T-helper 1 cell treated with Interleukin-12 subunit alpha and Interleukin-12 subunit beta and Interleukin-4 antibody, amounts not matched to agents 30 ng/mL and 1 ng/mL, for 36 hours (primary cell): ENCODE results near the gene CRYBA2. TPM values are rescaled to one million over a fixed set of nuclear protein-coding genes. Genes with fewer than 3 reads are reported as not detected.

Source experiments
- intact Hi-C: fragments of 100-400 bp; cut with micrococcal nuclease; formaldehyde crosslinking; loops from one replicate; pipeline ENCODE4 v1.15.1; 2024
- total RNA-seq: library from RNA; stranded (reverse); gene quantifications from 2 replicates; pipeline ENCODE4 v1.2.3, GENCODE V29; 2022

CRYBA2 gene, protein sequence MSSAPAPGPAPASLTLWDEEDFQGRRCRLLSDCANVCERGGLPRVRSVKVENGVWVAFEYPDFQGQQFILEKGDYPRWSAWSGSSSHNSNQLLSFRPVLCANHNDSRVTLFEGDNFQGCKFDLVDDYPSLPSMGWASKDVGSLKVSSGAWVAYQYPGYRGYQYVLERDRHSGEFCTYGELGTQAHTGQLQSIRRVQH
- not detected in 2 replicates for total RNA-seq

DNA sequence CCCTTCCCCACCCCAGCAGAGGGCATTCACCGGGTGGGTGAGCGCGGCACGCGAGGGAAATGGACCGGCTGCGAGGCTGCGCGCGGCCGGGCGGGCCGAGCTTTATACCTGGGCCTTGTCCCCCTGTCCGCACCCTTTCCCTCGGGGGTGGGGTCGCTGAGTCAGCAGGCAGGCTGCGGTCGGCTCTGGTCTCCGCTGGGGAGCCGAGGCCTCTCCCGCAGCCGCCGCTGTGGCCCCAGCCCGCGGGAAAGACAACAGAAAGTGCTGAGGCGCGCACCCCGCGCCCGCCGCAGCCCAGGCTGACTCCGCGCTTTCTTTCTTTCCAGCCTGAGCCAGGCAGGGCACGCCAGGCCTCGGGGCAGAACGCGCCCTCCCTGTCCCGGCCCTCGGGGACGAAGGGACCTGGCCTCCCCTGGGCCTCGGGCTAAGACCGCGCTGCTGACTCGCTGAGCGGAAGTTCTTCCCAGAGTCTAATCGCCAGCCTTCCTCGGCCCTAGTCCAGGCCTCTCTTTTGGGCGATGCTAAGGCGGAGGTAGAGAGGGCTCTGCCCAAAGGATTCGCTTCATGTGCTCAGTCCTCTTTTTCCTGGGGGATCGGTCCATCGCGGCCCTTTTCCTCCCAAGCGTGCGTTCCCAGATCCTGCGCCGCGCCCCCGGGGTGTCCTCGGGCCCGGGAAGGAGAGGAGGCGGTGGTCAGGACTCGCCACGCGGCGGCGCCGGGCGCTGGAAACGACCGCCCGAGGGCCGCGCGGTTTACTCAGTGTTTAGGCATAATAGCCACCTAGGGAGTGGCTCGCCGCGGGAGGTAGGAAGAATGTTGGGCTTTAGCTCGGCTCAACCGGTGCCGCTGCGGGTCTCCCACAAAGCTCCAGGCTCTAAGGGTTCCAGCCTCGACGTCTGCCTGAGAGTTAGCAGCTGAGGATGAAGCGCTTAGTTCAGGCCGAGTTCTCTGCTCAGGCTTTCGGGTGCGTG is at the start of gene CRYBA2:
Gene CRYBA2 (minus strand): TSS at position 78 of the 971 bp plus-strand sequence. CDS start 246 bp downstream, outside the sequence.
- intact Hi-C loops: loop anchor here (1.0 kb wide), 1 partner anchor 11 kb away; no protein-coding TSS in a partner anchor

DNA sequence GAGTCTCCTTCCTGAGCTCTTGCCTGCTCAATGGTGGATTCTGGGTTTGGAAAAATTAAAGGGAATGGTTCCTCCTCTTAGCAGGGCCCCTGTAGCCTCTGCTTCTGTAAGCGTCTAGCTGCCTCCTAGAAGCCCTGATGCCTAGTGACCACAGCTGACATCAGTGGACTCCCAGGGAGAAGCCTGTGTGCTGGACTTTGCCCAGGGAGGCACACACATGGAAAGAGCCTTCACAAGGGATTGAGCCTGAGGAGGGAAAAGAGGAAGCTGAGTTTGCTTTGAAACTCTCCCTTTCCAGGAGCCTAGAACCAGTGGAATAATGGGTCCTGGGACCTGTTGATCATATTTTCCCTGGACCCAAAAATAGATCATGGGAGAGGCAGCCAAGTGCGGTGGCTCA is 49.5 kb upstream of the CRYBA2 start:
- intact Hi-C loops: loop anchor here (5.0 kb wide), 1 partner anchor 265 kb away; the partner anchor contains the start of gene PTPRN

DNA sequence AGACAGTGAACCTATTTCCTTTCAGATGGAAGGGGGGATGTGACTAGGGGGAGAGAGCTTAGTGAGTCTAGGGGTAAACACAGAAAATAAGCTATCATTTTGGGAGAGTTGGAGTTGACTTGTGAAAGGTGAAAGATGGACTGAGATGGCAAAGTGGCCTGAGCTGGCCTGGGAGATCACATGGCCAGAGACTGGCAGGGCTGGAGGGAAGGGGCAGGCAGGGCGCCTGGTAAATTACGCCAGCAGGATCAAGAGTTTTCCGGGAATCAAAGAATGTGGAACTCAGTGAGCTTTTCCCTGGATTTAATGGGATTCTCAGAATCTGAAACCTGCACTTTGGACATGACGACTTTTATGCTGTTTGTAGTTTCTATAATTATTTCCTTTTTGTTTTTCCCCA is 48.9 kb upstream of the CRYBA2 start:
- intact Hi-C loops: loop anchor here (5.0 kb wide), 1 partner anchor 265 kb away; the partner anchor contains the start of gene PTPRN

DNA sequence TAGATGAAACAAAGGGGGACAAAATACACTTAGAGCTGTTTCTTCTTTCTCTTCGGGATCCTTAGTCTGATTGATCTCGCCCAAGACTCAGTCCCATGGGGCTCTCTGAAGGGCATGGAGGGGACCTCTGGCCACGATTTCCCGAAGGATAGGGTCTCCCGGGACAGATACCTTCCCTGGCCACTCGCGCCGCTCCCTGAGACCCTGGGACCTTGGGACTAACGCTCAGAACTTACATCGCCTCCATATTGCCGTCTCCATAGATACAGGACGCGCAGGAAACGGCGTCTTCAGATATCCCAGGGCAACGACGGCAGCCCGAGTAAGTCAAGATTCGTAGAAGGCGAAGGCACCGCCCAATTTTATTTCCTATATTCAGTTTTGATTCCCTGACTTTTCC is 48.0 kb upstream of the CRYBA2 start, which contains the start of gene CFAP65:
Gene CFAP65 (minus strand): TSS at position 265 of the 400 bp plus-strand sequence. CDS start 2,468 bp downstream, outside the sequence.
- intact Hi-C loops: loop anchor here (5.0 kb wide), 1 partner anchor 266 kb away; the partner anchor contains the start of gene PTPRN

DNA sequence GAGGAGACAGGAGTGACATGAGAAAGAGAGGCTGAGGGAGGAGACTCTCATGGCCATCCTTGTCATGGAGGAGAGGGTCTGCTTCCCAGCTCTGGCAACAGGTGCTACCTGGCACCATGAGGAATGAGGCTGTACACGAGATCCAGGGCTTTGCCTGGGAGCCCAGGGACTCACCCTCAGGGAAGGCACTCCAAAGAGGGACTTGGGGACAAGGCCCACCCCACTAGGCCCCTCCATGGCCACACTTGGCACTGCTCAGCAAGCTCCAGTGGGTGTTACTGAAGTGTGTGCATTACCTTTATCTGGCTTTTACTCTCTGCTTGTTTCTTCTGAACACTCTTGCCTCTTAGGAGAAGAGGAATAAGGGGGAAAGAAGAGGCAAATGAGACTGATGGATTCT is 45.4 kb upstream of the CRYBA2 start:
- intact Hi-C loops: no loop called here

DNA sequence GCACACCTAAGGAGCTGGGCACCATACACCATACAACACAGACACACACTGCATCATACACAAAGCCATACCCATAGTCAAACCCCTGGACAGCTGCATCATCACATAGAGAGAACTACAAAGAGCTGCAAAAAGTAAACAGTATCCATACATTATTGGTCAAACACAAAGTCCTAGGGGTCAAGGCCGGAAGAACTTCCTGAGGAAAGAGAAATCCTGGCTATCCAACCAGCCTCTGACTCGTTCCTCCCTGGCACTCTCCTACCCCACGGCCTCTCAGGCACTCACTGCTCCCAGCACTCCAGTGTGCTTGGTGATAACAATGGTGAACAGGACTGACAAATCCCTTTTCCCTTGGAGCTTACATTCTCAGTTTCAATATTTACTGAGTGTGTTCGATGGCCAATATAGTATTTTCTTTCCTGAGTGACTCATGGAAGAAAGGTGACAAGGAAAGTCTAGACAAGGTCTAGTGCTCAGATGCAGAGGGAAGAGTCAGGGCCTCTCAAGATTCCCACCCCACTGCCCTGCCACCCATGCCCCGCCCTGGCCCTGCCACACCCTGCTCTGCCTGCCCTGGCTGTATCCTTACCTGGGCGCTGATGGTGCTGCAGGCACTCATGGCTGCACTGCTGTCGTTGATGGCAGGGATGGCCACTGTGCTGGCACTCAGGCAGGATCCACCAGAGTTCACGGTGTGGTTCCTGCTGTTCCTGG is 44.7 kb upstream of the CRYBA2 start:
- intact Hi-C loops: no loop called here

DNA sequence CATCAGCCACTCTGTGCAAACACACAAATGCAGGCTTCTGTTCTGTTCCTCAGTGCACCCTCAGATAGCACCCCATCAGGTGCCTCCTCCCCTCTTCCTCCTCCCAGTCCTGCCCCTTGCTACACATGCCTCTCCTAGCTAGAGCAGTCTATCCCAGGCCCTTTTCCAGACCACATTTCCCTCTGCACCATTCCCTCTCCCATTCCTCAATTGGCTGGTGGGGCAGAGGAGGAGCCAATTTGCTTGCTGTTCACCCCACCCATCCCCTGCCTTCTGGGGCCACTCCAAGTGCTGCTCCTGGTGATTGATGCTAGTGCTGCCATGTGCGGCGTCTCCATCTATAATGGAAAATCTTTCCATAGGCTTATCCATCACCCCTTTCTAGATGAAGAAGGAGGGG is 42.7 kb upstream of the CRYBA2 start:
- intact Hi-C loops: no loop called here

DNA sequence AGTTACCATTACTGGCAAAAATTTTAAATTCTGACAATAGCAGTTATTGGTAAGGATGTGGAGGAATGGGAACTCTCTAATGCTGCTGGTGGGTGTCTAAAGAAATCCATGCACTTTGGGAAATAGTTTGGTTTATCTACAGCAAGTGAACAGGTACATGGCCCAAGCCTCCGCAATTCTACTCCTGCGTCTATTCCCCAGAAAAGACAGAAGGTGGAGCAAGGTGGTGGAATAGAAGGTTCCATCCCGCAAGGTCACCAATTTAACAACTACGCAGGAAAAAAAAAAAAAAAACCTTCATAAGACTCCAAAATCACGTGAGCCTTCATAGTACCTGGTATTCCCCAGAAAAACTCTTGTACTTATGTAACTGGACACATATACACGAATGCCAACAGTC is 41.6 kb upstream of the CRYBA2 start:
- intact Hi-C loops: no loop called here

DNA sequence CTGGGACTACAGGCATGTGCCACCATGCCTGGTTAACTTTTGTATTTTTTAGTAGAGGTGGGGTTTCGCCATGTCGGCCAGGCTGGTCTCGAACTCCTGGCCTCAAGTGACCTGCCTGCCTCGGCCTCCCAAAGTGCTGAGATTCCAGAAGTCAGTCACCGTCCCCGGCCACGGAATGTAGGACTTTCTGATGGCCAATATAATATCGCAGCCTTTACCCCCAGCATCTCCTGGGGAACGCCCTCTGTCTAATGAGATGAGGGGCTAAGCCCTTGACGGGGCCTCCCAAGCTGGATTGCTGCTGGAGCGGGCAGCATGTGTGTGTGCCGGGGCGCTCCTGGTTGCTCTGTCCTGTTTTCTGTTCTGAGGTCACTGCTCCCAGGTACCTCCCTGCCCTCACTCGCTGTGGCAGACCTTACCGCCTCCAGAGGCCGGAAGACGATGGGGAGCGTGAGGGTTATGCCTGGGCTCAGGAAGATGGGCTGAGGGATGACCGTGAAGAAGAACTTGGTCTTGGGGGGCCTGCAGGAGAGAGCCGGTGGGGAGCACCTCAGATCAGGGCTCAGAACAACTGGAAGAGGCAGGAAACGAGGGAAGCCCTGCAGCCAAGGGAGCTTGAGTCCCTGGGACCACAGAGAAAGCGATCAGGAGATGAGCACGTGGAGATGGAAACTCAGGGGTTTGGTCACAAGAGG is 39.0 kb upstream of the CRYBA2 start:
- intact Hi-C loops: no loop called here

DNA sequence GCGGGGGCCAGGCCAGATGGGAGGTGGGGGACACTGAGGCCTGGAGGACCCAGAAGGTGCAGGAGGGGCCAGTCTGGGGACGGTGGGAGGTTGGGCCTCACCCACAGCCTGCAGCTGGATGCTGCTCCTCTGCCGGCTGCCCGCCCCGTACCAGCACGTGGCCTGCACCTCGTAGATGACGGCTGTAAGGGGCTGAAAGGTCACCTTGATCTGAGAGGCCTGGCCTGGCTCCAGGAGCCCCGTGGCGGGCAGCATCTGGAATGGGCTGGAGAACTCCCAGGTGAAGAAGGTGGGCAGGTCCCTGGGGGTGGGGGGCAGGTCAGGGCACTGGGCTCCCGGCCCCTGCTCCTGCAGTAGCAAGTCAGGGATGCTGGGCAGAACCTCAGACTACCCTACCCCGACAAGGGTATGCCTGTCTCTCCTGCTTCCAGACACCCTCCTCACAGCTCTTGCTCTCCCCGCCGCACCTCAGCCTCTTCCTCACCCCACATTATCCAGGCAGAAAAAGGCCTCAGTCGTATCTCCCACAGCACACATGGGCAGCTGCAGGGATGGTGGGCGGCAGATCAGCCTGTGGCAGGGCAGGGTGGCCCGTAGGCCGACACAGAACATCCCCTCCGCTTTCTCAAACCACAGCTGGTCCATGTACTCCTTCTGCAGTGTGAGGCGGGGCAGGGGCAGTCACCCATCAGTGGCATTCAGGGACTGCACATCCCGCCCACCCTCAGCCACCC is 38.0 kb upstream of the CRYBA2 start:
- intact Hi-C loops: no loop called here

DNA sequence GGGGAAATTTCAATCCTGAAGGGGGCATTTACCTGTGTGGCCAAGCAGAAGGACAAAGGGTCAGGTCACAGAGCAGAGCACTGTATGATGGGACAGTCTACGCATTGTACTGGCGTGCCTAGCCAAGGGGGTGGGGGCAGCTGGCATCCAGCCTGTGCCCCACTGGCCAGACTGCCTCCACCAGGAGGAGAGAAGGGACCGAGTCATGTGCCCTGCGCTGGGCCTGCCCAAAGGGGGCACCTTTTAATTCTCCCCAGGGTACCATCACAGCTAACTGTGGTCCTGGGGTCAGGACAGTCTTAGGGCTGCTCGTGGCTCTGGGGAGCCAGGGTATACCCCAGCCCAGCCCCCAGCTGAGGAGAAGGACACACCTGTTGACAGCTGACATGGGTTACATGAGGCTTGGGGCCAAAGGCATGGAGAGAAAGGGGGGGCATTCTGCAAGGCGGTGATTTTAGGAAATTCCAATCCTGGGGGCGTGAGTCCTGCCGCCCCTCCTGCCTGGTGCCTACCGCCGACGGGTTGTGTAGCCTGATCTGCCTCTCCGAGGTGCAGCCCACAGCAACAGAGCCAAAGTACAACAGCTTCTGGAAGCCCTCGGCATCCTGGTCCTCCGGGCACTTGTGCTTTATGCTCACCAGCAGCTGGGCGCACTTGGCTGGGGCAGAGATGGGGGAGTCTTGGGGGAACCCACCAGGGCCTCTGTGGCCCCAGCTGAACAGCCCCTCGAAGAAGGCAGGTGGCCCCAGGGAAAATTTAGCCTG is 37.1 kb upstream of the CRYBA2 start:
- intact Hi-C loops: no loop called here

DNA sequence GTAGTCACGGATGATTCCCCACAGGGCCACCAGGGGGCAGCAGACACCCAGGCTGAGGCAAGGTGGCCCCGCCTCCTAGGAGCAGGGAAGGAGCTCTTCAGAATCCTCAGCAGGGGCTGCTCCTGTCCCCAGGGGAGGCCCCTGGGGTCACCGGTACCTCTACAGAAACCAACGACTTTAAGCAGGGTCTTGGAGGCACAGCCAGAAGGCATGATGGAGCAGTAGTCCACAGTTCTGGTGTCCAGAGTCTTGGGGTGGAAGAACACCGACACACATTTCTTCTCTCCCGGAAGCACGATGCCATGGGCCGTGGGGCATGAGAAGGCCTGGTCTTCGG is 36.6 kb upstream of the CRYBA2 start:
- intact Hi-C loops: loop anchor here (1.0 kb wide), 3 partner anchors 28 to 126 kb away; no protein-coding TSS in a partner anchor

DNA sequence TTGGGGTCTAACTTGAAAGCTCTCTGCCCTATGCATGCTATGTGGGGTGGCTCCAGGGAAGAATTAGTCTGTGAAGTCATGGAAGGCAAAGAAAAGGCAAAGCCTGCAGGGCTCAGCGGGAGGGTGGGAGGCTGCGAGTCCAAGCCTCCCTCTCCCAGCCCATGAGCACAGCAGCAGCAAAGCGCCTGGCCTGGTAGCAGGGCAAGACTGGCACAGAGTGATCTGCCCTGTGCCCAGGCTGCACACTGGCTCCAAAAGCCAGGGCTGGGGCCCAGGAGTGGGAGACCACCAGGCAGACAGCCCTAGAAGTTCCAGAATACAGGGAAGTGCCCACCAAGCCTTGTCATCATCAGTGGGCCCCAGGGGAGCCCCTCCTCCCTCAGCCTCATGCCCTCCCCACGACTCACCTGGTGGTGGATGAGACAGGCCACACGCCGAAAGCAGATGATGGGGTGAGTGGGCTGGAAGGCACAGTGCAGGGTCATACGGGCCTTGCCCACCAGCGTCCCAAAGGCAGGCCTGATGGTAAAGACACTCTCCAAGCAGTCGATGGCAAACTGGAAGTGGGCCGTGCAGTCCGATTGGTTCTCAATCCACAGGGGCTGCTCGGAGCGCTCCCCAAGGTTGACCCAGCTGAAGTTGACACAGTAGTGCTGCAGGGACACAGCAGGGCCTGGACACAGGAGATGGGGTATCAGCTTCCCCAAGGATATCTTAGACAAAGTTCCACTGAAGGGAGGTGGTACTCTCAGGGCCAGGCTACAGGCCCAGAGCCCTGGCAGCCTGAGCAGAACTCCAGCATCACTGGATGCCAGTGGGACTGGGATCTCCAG is 36.0 kb upstream of the CRYBA2 start:
- intact Hi-C loops: loop anchor here (1.0 kb wide), 3 partner anchors 28 to 126 kb away; no protein-coding TSS in a partner anchor

DNA sequence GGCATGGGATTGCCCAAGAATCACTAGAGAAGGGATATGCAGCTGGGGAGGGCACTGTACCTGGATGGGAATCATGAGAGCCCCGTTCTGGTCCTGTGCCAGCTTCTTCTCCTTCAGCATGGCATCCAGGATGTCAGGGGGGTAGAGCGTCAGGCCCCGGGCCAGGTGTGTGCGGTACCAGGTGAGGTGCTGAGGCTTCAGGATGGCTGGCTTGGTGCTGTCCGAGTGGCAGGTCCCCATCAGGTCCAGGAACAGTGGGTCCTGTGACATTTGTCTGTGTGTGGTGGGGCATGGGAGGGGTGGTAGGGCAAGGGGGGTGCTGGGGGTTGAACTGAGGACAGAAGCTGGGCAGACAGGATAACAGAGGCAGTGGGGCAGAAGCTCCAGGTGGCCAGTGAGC is 34.9 kb upstream of the CRYBA2 start:
- intact Hi-C loops: no loop called here

DNA sequence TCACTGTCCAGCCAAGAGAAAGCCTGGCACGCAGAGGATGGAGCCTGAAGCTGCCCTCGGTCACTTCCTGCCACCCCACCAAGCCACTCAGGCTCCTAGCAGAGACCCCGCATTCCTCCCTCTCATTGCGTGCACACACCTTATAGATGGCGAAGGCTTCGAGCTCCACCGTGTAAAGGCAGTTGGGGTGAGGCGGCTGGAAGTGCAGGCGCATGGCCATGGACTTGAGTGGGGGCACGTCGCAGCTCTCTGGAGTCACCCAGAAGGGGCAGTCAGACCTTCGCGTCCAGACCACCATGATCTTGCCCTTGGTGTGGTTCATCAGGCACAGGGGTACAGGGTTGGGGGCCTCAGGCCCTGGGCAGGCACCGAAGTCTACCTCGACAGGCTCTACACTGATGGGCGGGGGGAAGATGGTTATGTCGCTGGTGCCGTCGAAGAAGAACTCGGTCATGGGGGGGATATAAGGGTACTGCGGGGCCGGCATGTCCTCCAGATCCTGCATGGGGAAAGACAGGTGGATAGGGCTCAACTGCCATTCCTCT is 34.4 kb upstream of the CRYBA2 start:
- intact Hi-C loops: no loop called here

DNA sequence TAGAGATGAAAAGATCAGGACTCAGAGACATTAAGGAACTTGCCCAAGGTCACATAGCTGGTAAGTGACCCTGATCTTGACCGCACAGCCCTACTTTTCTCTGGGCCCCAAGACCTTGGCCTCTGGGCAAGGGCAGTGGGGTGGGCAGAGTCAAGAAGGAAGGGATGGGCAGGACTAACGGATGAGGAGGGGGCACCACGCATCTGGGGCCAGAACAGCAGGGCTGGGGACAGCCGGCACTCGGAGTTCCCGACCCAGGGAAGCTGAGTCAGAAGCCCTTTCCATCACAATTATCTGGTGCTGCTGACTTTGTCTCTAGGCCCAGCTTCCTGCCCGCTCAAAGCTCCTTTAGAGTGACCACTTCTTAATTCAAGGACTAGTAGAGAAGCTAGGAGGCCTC is 33.7 kb upstream of the CRYBA2 start:
- intact Hi-C loops: no loop called here

DNA sequence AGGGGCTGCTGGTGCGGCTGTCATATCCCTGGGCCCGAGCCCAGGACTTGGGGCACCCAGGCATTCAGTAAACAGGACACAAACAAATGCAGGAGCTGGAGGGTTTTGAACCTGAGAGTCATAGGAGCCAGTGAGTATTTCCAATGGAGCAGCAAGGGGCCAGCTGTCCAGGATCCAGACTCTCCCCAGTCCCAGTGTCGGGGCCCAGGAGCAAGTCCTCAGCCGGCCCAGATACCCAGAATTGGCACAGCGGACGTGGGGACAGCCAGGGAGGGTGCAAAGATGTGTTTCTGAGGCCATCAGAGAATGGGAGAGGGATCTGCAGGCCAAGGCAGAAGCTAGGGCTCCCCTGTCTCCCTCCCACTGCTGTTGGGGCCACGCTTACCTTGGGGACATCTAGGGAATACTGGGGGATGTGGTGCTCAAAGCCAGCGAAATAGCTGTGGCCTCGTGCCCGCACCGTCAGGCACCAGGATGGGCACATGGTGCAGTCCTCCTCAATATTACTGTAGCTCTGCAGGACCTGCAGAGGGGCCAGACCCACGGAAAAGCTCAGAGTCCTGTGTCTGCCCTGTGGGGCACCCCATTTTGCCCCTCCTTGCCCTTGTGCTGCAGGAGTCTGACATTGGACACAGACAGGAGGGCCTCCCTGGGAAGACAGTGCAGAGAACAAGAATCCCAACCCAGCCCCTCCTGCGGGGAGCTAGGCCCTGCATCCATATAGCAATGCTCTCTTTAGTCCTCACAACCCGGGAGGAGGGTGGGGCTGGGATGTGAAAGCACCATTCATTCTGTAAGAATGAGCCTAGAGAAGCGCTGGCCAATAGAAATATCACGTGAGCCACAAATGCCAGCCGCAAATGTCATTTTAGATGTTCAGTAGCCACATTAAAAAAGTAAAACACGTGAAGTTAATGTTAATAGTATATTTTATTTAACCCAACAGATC is 32.7 kb upstream of the CRYBA2 start:
- intact Hi-C loops: no loop called here
